B cell (primary cell): ENCODE data around the gene MBD3L3. TPM values are rescaled to one million over a fixed set of nuclear protein-coding genes. Genes with fewer than 3 reads are reported as not detected.
"Not testable (repeated sequence)": the region's sequence is repeated elsewhere in the genome, so short reads cannot be mapped to it uniquely, and the experiment has no call there.

Experiments used
- ATAC-seq: fragments of 200-7000 bp; cut with Tn5 transposase; one replicate; pipeline ENCODE4 v1.10.0; 2021; ENCODE audit warnings: low read depth, mild to moderate bottlenecking, moderate number of reproducible peaks, moderate library complexity
- CTCF ChIA-PET: fragments of 350-600 bp; sonication (Branson Sonifier 250); formaldehyde crosslinking; loops from one replicate; lab custom pipeline; 2021; ENCODE audit warnings: antibody characterized with exemption, inconsistent platforms; lab: Charles Lee
- POLR2A ChIA-PET: fragments of 350-600 bp; sonication (Branson Sonifier 250); formaldehyde crosslinking; loops from one replicate; lab custom pipeline; 2021; ENCODE audit warnings: antibody characterized with exemption; lab: Charles Lee
- DNase-seq: peaks from one replicate; pipeline ENCODE4 v3.0.0; 2013
- H2AFZ ChIP-seq: 2 replicates; pipeline ENCODE4 v1.6.1; 2012; ENCODE audit warnings: mild to moderate bottlenecking, low read depth, low read length; ENCODE audit not compliant: insufficient read depth, poor library complexity, severe bottlenecking
- H3K27ac ChIP-seq, 2 donors: 1 replicate in 1 of 2; 2 replicates in 1 of 2; pipeline ENCODE4 v1.5.1; 2012 to 2013; ENCODE audit warnings: low read length in 2 of 2, mild to moderate bottlenecking in 2 of 2, moderate library complexity in 1 of 2
- H3K27me3 ChIP-seq, 4 experiments: fragments of 200-600 bp in 1 of 4; sonication (generic) in 1 of 4; replicated peaks in 1 of 4; 1 replicate in 2 of 4; 2 replicates in 2 of 4; pipeline versions ENCODE4 v1.6.1 to v1.7.0; 2013 to 2016; ENCODE audit warnings: low read length in 3 of 4, mild to moderate bottlenecking in 2 of 4, mixed read lengths in 1 of 4, moderate library complexity in 1 of 4; ENCODE audit not compliant: insufficient read depth in 4 of 4, control insufficient read depth in 3 of 4; ENCODE audit errors: control extremely low read depth in 1 of 4
- H3K36me3 ChIP-seq, 2 experiments: replicated peaks in 1 of 2; 1 replicate in 1 of 2; 2 replicates in 1 of 2; pipeline versions ENCODE4 v1.6.1 to v1.7.1; 2013; ENCODE audit warnings: low read length in 1 of 2; ENCODE audit not compliant: insufficient read depth in 2 of 2, control insufficient read depth in 1 of 2; ENCODE audit errors: control extremely low read depth in 1 of 2, extremely low read depth in 1 of 2
- H3K4me1 ChIP-seq, 2 donors: fragments of 200-600 bp in 1 of 2; sonication (generic) in 1 of 2; 1 replicate in 1 of 2; 2 replicates in 1 of 2; pipeline versions ENCODE4 v1.5.1 to v1.6.1; 2013 to 2017; ENCODE audit warnings: low read length in 2 of 2; ENCODE audit not compliant: control insufficient read depth in 2 of 2, insufficient read depth in 2 of 2
- H3K4me2 ChIP-seq: replicated peaks from 2 replicates; pipeline ENCODE3; 2012; ENCODE audit warnings: mild to moderate bottlenecking, low read depth, low read length; ENCODE audit not compliant: poor library complexity, severe bottlenecking
- H3K4me3 ChIP-seq, 5 experiments: fragments of 200-600 bp in 1 of 5; sonication (generic) in 1 of 5; 1 replicate in 3 of 5; 2 replicates in 2 of 5; pipeline versions ENCODE4 v1.5.1 to v1.7.0; 2011 to 2016; ENCODE audit warnings: low read length in 4 of 5, mild to moderate bottlenecking in 4 of 5, low read depth in 2 of 5, control low read depth in 1 of 5, moderate library complexity in 1 of 5; ENCODE audit not compliant: insufficient read depth in 1 of 5; ENCODE audit errors: control extremely low read depth in 1 of 5, extremely low read depth in 1 of 5
- H3K79me2 ChIP-seq: fragments of 200-600 bp; sonication (generic); one replicate; pipeline ENCODE4 v1.6.0; 2016; ENCODE audit warnings: low read length; ENCODE audit not compliant: control insufficient read depth, insufficient read depth
- H3K9ac ChIP-seq: fragments of 200-600 bp; sonication (generic); 2 replicates; pipeline ENCODE4 v1.6.1; 2017; ENCODE audit warnings: mild to moderate bottlenecking, low read length, moderate library complexity
- H3K9me3 ChIP-seq, 3 donors: one replicate each; pipeline versions ENCODE4 v1.6.1 to v1.7.1; 2013; ENCODE audit warnings: low read length in 2 of 3; ENCODE audit not compliant: control insufficient read depth in 2 of 3, insufficient read depth in 1 of 3; ENCODE audit errors: control extremely low read depth in 1 of 3
- H4K20me1 ChIP-seq: 2 replicates; pipeline ENCODE4 v1.6.0; 2012; ENCODE audit warnings: mild to moderate bottlenecking, low read length; ENCODE audit not compliant: insufficient read depth, control insufficient read depth, poor library complexity, severe bottlenecking
- H3K27ac Mint-ChIP-seq: one replicate; pipeline ENCODE4 v1.8.0; 2021; ENCODE audit warnings: mixed read lengths
- H3K27me3 Mint-ChIP-seq: one replicate; pipeline ENCODE4 v1.8.0; 2021; ENCODE audit warnings: mixed read lengths
- H3K4me1 Mint-ChIP-seq: one replicate; pipeline ENCODE4 v1.8.0; 2021; ENCODE audit warnings: mixed read lengths
- H3K4me3 Mint-ChIP-seq: one replicate; pipeline ENCODE4 v1.8.0; 2021; ENCODE audit warnings: mixed read lengths
- H3K9me3 Mint-ChIP-seq: one replicate; pipeline ENCODE4 v1.8.0; 2022; ENCODE audit warnings: mixed read lengths; ENCODE audit not compliant: insufficient read depth
- WGBS: methylation state at CpG from one replicate; pipeline ENCODE4 v1.1.5; 2013; ENCODE audit warnings: missing lambda C conversion rate; ENCODE audit not compliant: insufficient coverage; 5-methylcytosine and 5-hydroxymethylcytosine counted together
- intact Hi-C: fragments of 100-400 bp; cut with micrococcal nuclease; formaldehyde crosslinking; loops from one replicate; pipeline ENCODE4 v1.10.0; 2022
- polyA plus RNA-seq: library from polyadenylated mRNA; depleted of rRNA; stranded (reverse); fragments of >200 nt; gene quantifications from 2 replicates; pipeline ENCODE4 v1.2.3, GENCODE V29; 2012
- total RNA-seq, 2 donors: library from RNA; stranded (reverse); fragments of 120-200 nt in 1 of 2; gene quantifications; 1 replicate in 1 of 2; 2 replicates in 1 of 2; pipeline versions ENCODE4 v1.2.3 to v1.2.4, GENCODE V29; 2013 to 2022

The MBD3L3 gene
- total and polyA plus RNA-seq, 2 donors (not counting 1 experiment from before 2014, with no cell fraction given) = not detected

DNA sequence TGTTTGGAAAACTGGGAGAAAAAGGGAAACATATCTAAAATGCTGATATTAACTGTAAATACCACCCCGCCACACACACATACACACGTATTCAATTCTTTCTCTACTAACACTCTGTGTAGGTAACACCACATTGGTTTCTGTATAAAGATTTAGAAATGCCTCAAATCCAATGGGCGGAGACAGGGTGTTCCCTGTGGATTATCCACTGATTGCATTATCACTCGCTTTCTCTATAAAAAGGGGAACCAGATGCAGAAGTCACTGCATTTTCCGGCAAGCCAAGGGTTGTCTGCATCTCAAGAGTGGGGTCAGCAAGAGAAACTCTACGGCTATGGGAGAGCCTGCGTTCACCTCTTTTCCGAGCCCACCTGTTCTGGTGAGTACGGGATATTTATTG, 28.2 kb downstream of the MBD3L3 start, which contains the start of gene MBD3L5:
Gene MBD3L5 (plus strand): TSS at position 301 of the 400 bp plus-strand sequence. CDS start 34 bp downstream, at position 335.
- H3K27me3 ChIP-seq, intact Hi-C loops, CTCF ChIA-PET, H3K9me3 ChIP-seq, H3K4me2 ChIP-seq, ATAC-seq, POLR2A ChIA-PET, H3K4me1 ChIP-seq, H4K20me1 ChIP-seq, H3K36me3 ChIP-seq, H3K9me3 Mint-ChIP-seq, H3K9ac ChIP-seq, H3K27me3 Mint-ChIP-seq, H3K79me2 ChIP-seq, DNase-seq, H3K4me3 Mint-ChIP-seq, H3K4me1 Mint-ChIP-seq, H3K27ac Mint-ChIP-seq, H3K27ac ChIP-seq, H3K4me3 ChIP-seq, H2AFZ ChIP-seq: not testable (repeated sequence)
- no CpG with 5 or more reads among the region's 9 CpGs for WGBS

DNA sequence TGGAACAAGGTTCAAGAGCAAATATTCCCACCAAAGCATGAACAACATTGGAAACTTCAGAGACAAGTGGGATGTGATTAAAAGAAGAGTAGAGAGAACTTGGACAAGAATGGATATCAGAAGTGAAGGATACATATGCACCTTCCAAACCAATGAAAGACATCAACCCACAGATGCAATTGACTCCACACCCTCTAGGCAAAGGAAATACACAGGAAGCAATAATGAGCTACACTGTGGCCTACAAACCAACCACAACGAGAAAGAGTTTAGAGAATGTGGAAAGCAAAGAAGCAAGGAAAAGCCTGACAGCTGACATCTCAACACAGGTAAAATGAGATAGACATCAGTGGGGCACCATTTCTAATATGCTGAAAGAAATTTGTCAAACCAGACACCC, 29.7 kb downstream of the MBD3L3 start:
- H3K27ac ChIP-seq, H3K79me2 ChIP-seq, POLR2A ChIA-PET, H3K9me3 Mint-ChIP-seq, DNase-seq, intact Hi-C loops, H3K9me3 ChIP-seq, H3K27ac Mint-ChIP-seq, CTCF ChIA-PET, H3K36me3 ChIP-seq, H4K20me1 ChIP-seq, H3K4me3 ChIP-seq, H3K4me1 ChIP-seq, H3K4me3 Mint-ChIP-seq, H3K4me2 ChIP-seq, H2AFZ ChIP-seq, H3K27me3 ChIP-seq, H3K9ac ChIP-seq, ATAC-seq, H3K4me1 Mint-ChIP-seq, H3K27me3 Mint-ChIP-seq: not testable (repeated sequence)
- WGBS = no CpG with 5 or more reads among the region's 1 CpG

DNA sequence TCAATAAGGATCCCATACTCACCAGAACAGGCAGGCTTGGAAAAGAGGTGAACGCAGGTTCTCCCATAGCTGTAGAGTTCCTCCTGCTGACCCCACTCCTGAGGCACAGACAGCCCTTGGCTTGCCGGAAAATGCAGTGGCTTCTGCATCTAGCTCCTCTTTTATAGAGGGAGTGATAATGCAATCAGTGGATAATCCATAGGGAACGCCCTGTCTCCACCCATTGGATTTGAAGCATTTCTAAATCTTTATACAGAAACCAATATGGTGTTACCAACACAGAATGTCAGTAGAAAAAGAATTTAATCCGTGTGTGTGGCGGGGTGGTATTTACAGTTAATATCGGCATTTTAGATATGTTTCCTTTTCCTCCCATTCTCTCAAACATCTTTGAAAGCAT, 37.1 kb downstream of the MBD3L3 start, which contains the start of gene MBD3L2B:
Gene MBD3L2B (minus strand): TSS at position 101 of the 400 bp plus-strand sequence. CDS start 34 bp downstream, at position 67.
- H3K4me1 ChIP-seq, H4K20me1 ChIP-seq, H3K27me3 ChIP-seq, H3K79me2 ChIP-seq, H2AFZ ChIP-seq, intact Hi-C loops, H3K4me1 Mint-ChIP-seq, POLR2A ChIA-PET, H3K9ac ChIP-seq, H3K9me3 ChIP-seq, DNase-seq, ATAC-seq, CTCF ChIA-PET, H3K27ac ChIP-seq, H3K9me3 Mint-ChIP-seq, H3K4me2 ChIP-seq, H3K36me3 ChIP-seq, H3K27ac Mint-ChIP-seq, H3K4me3 Mint-ChIP-seq, H3K4me3 ChIP-seq: not testable (repeated sequence)
- no CpG with 5 or more reads among the region's 6 CpGs for WGBS
- H3K27me3 Mint-ChIP-seq = peaks cover 12% of the 10 kb centered on the region
